ENCODE results near the gene RBMY1D. TPM values are rescaled to one million over a fixed set of nuclear protein-coding genes. Genes with fewer than 3 reads are reported as not detected.

Gene RBMY1D
- total RNA-seq, 1 donor from 2014 or later: not detected

DNA sequence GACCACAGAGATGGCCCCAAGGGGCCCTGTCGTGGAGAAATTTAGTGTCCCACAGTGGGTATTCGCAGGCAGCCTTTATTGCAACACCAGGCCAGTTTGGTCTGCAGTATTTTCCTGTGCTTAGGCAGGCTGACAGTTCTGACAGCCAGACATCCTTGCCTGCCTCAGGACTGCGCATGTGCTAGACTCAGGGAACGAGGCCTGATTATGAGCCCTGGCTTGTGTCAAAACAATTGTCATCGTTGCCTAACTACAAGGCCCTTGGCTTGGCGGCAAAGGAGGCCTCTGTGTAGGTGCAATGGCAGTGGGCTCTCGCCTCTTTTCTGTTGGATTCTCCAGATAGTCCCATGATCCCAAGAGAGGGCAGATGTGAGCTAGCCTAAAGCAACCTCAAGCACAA lies 59.3 kb downstream of the RBMY1D start:
- Histone ChIP-seq H3K27ac (no peak overlapping the region), H3K4me1 (no peaks in the 10 kb centered on the region), H3K36me3 (no peaks in the 10 kb centered on the region), H3K4me3 (no peak overlapping the region), H3K9me3 (no peaks in the 10 kb centered on the region), H3K27me3 (ENCODE audit: low read depth) (no peaks in the 10 kb centered on the region)
- TF ChIP-seq, protein P1, sequence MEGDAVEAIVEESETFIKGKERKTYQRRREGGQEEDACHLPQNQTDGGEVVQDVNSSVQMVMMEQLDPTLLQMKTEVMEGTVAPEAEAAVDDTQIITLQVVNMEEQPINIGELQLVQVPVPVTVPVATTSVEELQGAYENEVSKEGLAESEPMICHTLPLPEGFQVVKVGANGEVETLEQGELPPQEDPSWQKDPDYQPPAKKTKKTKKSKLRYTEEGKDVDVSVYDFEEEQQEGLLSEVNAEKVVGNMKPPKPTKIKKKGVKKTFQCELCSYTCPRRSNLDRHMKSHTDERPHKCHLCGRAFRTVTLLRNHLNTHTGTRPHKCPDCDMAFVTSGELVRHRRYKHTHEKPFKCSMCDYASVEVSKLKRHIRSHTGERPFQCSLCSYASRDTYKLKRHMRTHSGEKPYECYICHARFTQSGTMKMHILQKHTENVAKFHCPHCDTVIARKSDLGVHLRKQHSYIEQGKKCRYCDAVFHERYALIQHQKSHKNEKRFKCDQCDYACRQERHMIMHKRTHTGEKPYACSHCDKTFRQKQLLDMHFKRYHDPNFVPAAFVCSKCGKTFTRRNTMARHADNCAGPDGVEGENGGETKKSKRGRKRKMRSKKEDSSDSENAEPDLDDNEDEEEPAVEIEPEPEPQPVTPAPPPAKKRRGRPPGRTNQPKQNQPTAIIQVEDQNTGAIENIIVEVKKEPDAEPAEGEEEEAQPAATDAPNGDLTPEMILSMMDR (IDR thresholded peaks at IDR 0.05): no peak
- intact Hi-C loops (cut with DNase I): no loop called here
- ATAC-seq: no peak
- DNase-seq: no peak

Other genes starting within 250 kb of the RBMY1D start
- gene RBMY1E, start 23.5 kb upstream of the RBMY1D start, total RNA-seq: not detected

Measured in lower lobe of right lung (tissue), 2 donors.